Neural progenitor cell (in vitro differentiated cells): ENCODE results near the gene SRPK3. TPM values are rescaled to one million over a fixed set of nuclear protein-coding genes. Genes with fewer than 3 reads are reported as not detected.

Experiments
- DNase-seq: peaks from one replicate; pipeline ENCODE4 v3.0.0-alpha.2; 2016; ENCODE audit warnings: low spot score
- H2AFZ ChIP-seq: fragments of 200-600 bp; sonication (generic); replicated peaks from 2 replicates; pipeline ENCODE4 v1.6.1; 2016; ENCODE audit warnings: antibody characterized with exemption
- H3F3A ChIP-seq: fragments of 200-600 bp; sonication (generic); 2 replicates; pipeline ENCODE4 v1.6.1; 2016; ENCODE audit warnings: antibody characterized with exemption, low read depth
- H3K27ac ChIP-seq: fragments of 200-600 bp; sonication (generic); 2 replicates; pipeline ENCODE4 v1.5.1; 2016; ENCODE audit warnings: mild to moderate bottlenecking
- H3K27me3 ChIP-seq: fragments of 200-600 bp; sonication (generic); 2 replicates; pipeline ENCODE4 v1.6.1; 2016; ENCODE audit warnings: mild to moderate bottlenecking, moderate library complexity
- H3K36me3 ChIP-seq: fragments of 200-600 bp; sonication (generic); 2 replicates; pipeline ENCODE4 v1.5.1; 2016
- H3K4me1 ChIP-seq: fragments of 200-600 bp; sonication (generic); 2 replicates; pipeline ENCODE4 v1.6.1; 2016; ENCODE audit warnings: mixed run types
- H3K4me2 ChIP-seq: fragments of 200-600 bp; sonication (generic); 2 replicates; pipeline ENCODE4 v1.6.1; 2016
- H3K4me3 ChIP-seq: fragments of 200-600 bp; sonication (generic); 2 replicates; pipeline ENCODE4 v1.5.1; 2016
- H3K79me2 ChIP-seq: fragments of 200-600 bp; sonication (generic); 2 replicates; pipeline ENCODE4 v1.6.1; 2016; ENCODE audit warnings: low read depth
- H3K9ac ChIP-seq: fragments of 200-600 bp; sonication (generic); 2 replicates; pipeline ENCODE4 v1.6.1; 2016
- H3K9me3 ChIP-seq: fragments of 200-600 bp; sonication (generic); 2 replicates; pipeline ENCODE4 v1.5.1; 2016; ENCODE audit warnings: low read depth
- H4K20me1 ChIP-seq: fragments of 200-600 bp; sonication (generic); 2 replicates; pipeline ENCODE4 v1.6.1; 2016; ENCODE audit warnings: low read depth
- H3K27ac Mint-ChIP-seq: 3 replicates; pipeline ENCODE4 v1.8.0; 2021; ENCODE audit warnings: mixed read lengths
- H3K27me3 Mint-ChIP-seq: 2 replicates; pipeline ENCODE4 v1.8.0; 2022; ENCODE audit warnings: low read depth, mild to moderate bottlenecking, inconsistent platforms, moderate library complexity, mixed read lengths; ENCODE audit not compliant: insufficient read depth
- H3K36me3 Mint-ChIP-seq: 3 replicates; pipeline ENCODE4 v1.8.0; 2021; ENCODE audit warnings: mixed read lengths
- H3K4me1 Mint-ChIP-seq: 3 replicates; pipeline ENCODE4 v1.8.0; 2021; ENCODE audit warnings: mixed read lengths
- H3K4me3 Mint-ChIP-seq: 3 replicates; pipeline ENCODE4 v1.8.0; 2021; ENCODE audit warnings: mild to moderate bottlenecking, moderate library complexity, mixed read lengths
- H3K9me3 Mint-ChIP-seq: 3 replicates; pipeline ENCODE4 v1.8.0; 2020; ENCODE audit warnings: mixed read lengths
- CTCF ChIP-seq: fragments of 200-600 bp; sonication (generic); IDR thresholded peaks from 2 replicates; pipeline ENCODE4 v1.5.1; 2017; ENCODE audit warnings: antibody characterized with exemption, mild to moderate bottlenecking
- EZH2 ChIP-seq: fragments of 200-600 bp; sonication (generic); IDR thresholded peaks from 2 replicates; pipeline ENCODE4 v1.6.1; 2017; ENCODE audit warnings: antibody characterized with exemption, mild to moderate bottlenecking, moderate library complexity
- EZH2phosphoT487 ChIP-seq: fragments of 200-600 bp; sonication (generic); IDR thresholded peaks from 2 replicates; pipeline ENCODE4 v1.6.1; 2017; ENCODE audit warnings: antibody characterized with exemption
- total RNA-seq: library from RNA; depleted of rRNA; stranded (reverse); fragments of >200 nt; gene quantifications from 2 replicates; pipeline ENCODE4 v1.2.3, GENCODE V29; 2015; ENCODE audit warnings: low replicate concordance

The SRPK3 gene
- total RNA-seq, 1 donor from 2014 or later, result not detected

DNA sequence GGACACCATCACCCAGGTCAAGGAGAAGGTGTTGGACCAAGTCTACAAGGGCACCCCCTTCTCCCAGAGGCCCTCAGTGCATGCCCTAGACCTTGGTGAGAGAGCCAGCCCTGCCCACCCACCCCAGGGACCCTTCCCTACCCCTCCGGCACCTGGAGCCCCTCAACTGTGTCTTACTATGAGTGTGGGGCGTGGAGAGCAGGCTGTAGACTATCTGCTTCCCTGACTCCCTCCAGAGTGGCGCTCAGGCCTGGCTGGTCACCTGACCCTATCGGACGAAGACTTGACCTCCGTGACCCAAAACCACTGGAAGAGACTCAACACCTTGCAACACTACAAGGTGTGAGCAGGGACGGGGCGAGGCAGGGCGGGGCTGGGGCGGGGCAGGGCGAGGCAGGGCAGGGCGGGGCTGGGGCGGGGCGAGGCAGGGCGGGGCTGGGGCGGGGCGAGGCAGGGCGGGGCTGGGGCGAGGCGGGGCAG lies 4.7 kb upstream of the SRPK3 start:
- no peak overlapping the region for H3K4me3 ChIP-seq
- H3K9ac ChIP-seq, result no peak overlapping the region
- no peaks in the 10 kb centered on the region for H3K4me1 ChIP-seq
- no peaks in the 10 kb centered on the region for H3K36me3 Mint-ChIP-seq
- no peak overlapping the region for H2AFZ ChIP-seq
- no peak for DNase-seq
- no peak overlapping the region for H3K27ac Mint-ChIP-seq
- H3K27me3 ChIP-seq, result no peaks in the 10 kb centered on the region
- H3K79me2 ChIP-seq, result no peaks in the 10 kb centered on the region
- no peak overlapping the region for H3K4me3 Mint-ChIP-seq
- peaks cover 8% of the 10 kb centered on the region for H3K4me1 Mint-ChIP-seq
- no peak for TF ChIP-seq EZH2phosphoT487
- no peak for TF ChIP-seq EZH2
- TF ChIP-seq CTCF, result no peak
- no peak overlapping the region for H3K4me2 ChIP-seq
- no peaks in the 10 kb centered on the region for H3K36me3 ChIP-seq
- no peak overlapping the region for H3K27ac ChIP-seq
- peaks cover 2% of the 10 kb centered on the region for H3K27me3 Mint-ChIP-seq
- H3F3A ChIP-seq, result no peaks in the 10 kb centered on the region
- no peaks in the 10 kb centered on the region for H3K9me3 ChIP-seq
- peaks cover 4% of the 10 kb centered on the region for H3K9me3 Mint-ChIP-seq
- no peaks in the 10 kb centered on the region for H4K20me1 ChIP-seq

- Histone ChIP-seq H3K9ac (no peak overlapping the region), H3K36me3 (no peaks in the 10 kb centered on the region), H3K9me3 (no peaks in the 10 kb centered on the region), H2AFZ (no peak overlapping the region), H4K20me1 (no peaks in the 10 kb centered on the region), H3K4me2 (no peak overlapping the region), H3K27me3 (no peaks in the 10 kb centered on the region), H3K27ac (no peak overlapping the region), H3K4me3 (no peak overlapping the region), H3K79me2 (no peaks in the 10 kb centered on the region), H3K4me1 (no peaks in the 10 kb centered on the region), H3F3A (no peaks in the 10 kb centered on the region)
- no peak overlapping the region for H3K4me3 Mint-ChIP-seq
- no peak overlapping the region for H3K27ac Mint-ChIP-seq
- TF ChIP-seq CTCF (no peak), EZH2 (no peak), EZH2phosphoT487 (no peak)
- peaks cover 2% of the 10 kb centered on the region for H3K27me3 Mint-ChIP-seq
- DNase-seq, result no peak
- peaks cover 4% of the 10 kb centered on the region for H3K9me3 Mint-ChIP-seq
- H3K36me3 Mint-ChIP-seq, result no peaks in the 10 kb centered on the region
- H3K4me1 Mint-ChIP-seq, result peaks cover 8% of the 10 kb centered on the region
Measured at GRCh38 chrX:153776611-153777045, 4.2 kb upstream of the SRPK3 start.

DNA sequence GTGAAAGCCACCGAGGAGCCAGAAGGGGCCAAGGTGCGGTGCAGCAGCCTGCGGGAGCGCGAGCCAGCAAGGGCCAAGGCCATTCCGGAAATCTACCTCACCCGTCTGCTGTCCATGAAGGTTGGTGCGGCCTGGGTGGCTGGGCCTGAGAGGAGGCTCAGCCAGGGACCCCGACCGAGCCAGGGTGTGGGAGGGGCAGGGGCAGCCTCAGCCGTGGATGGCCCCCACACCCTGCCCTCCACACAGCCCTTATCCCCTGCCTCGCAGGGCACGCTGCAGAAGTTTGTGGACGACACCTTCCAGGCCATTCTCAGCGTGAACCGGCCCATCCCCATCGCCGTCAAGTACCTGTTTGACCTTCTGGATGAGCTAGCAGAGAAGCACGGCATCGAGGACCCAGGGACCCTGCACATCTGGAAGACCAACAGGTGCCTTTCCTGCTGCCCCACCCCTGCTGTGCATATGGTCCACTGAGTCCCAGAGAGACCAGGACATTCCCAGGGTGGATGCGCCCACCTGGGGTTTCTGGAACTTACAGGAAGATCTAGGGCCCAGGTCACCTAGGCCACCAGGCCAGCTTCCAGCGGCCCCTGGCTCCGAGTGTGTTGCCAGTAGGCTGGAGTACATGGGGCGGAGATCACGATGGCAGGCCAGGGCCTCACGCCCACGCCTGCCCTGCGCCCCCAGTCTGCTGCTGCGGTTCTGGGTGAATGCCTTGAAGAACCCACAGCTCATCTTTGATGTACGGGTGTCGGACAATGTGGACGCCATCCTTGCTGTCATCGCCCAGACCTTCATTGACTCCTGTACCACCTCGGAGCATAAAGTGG lies 3.4 kb upstream of the SRPK3 start:
- H3K9me3 Mint-ChIP-seq, result peaks cover 4% of the 10 kb centered on the region
- H3K4me3 Mint-ChIP-seq, result no peak overlapping the region
- no peak overlapping the region for H3K27ac Mint-ChIP-seq

More for the DNA sequence above, 3.4 kb upstream of the SRPK3 start:
- Histone ChIP-seq H3K4me2 (no peak overlapping the region), H4K20me1 (no peaks in the 10 kb centered on the region), H3K9ac (no peak overlapping the region), H3K4me1 (no peaks in the 10 kb centered on the region), H3K27me3 (no peaks in the 10 kb centered on the region), H3K27ac (no peak overlapping the region), H3K4me3 (no peak overlapping the region), H3K36me3 (no peaks in the 10 kb centered on the region), H2AFZ (no peak overlapping the region), H3K79me2 (no peaks in the 10 kb centered on the region), H3K9me3 (no peaks in the 10 kb centered on the region), H3F3A (no peaks in the 10 kb centered on the region)
- DNase-seq, result no peak
- no peaks in the 10 kb centered on the region for H3K36me3 Mint-ChIP-seq
- no peak for TF ChIP-seq EZH2phosphoT487
- TF ChIP-seq EZH2, result no peak
- no peak for TF ChIP-seq CTCF
- peaks cover 8% of the 10 kb centered on the region for H3K4me1 Mint-ChIP-seq
- peaks cover 2% of the 10 kb centered on the region for H3K27me3 Mint-ChIP-seq
